ENCODE measurements around the gene PCBD2.

The PCBD2 gene

DNA sequence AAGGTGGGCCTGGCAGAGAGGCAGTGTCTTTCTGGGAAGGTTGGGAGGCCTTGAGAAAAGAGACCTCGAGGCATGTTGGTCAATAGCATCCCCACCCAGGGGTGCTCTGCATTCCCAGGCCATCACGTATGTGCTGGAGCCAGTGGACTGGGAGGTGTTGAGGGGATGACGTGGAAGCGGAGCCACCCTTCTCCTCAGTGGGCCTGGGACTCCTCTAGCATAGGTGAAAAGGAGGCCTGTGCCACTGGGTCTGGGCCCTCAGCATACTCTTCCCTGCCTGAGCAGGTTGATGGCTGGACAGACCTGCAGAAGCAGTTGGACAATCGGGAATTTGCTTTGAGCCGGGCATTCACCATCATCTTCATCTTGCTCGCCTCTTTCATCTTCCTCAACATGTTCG lies 103.6 kb downstream of the PCBD2 start:
- no peak for DNase-seq

GRCh38 chr5:135008981-135009735 lies 104.2 kb downstream of the PCBD2 start:
- DNase-seq: peak in 2 of 3 experiments; percentile 47 to 73

- peak in 1 of 3 experiments; percentile 47 for DNase-seq
These were observed 105.0 kb downstream of the PCBD2 start for GRCh38 chr5:135009736-135010501.

DNA sequence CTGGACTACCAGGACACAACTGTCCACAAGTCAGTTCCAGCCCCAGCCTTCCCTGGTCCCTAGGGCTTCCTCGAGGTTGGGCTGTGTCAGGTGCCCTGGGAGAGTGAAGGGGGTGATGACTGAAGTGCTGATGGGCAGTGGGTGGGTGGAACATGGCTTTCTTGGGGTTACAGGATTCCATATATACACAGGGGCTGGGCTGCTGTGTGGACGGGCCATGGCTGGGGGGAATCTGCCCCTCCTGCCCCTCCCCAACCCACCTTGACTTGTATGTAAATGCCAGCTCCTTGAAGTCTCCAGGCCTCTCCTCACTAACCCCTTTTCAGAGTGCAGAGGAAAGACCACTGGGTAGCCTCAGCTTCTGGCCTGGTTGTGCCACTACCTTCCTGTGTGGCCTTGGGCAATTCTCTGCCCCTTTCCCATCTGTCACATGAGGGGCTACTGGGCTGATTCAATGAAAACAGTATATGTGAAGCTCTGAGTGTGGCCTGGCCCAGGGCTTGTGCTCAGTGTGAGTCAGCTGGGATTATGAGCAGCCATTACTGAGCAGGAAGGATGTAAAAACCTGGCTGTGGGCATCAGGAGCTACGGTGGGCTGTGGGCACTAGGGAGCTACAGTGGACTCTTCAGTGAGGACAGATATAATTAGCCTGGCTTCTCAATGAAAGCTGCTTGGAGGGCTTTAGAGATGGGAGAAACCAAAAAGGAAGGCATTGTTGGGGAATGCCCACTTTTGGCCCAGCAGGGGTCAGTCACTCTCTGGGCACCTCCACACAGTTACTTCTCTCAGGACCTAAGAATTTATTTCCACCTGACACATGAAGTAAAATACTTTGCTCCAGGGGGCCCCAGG lies 105.8 kb downstream of the PCBD2 start:
- DNase-seq: no peak

GRCh38 chr5:135011355-135012032 lies 106.6 kb downstream of the PCBD2 start:
- no peak for DNase-seq

DNA sequence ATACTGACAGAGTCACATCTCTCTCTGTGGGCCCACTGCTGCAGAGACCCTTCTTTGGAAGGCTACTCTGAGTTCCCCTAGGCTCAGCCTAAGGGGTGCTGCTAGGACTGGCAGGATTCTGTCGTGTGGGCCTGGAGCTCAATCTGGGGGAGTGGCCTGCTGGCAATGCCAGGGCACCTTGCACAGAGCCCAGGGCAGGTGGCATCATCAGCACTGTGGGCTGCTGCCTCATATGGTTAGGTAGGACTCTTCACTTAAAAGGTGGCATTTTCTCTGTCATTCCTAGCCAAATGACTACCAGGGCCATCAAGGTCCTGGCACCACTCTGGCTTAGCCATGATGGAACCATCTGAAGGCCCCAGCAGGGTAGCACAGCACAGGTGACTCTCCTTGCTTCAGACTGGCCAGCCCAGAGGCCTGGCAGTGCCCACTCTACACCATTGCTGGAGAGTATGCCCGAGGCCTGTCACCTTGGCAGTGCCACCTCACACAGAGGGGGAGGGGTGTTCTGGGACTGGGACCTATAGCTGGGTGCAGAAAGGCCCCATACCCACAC lies 107.2 kb downstream of the PCBD2 start:
- no peak for DNase-seq

All from NCI-H1417 (cell line).